A673 (cell line): Measurements from ENCODE around the gene ZYG11A. TPM values are rescaled to one million over a fixed set of nuclear protein-coding genes. Genes with fewer than 3 reads are reported as not detected.
A peak's percentile ranks its signal among the peaks of the same experiment; 100 is the strongest.
"Not testable (repeated sequence)": the region's sequence is repeated elsewhere in the genome, so short reads cannot be mapped to it uniquely, and the experiment has no call there.

Experiments used
- Bru-seq: library from RNA; stranded (reverse); fragments of 400-500 nt; gene quantifications from one replicate; lab custom pipeline; 2021; lab: Mats Ljungman, UMichigan
- BruChase-seq, 2 experiments: library from RNA; stranded (reverse); fragments of 400-500 nt; gene quantifications; one replicate each; lab custom pipeline; 2021; lab: Mats Ljungman, UMichigan
- BruUV-seq: library from RNA; stranded (reverse); fragments of 400-500 nt; replicated peaks from 2 replicates; lab custom pipeline; 2021; lab: Mats Ljungman, UMichigan
- CTCF ChIA-PET: fragments of 300-600 bp; sonication (Branson Sonifier 250); formaldehyde crosslinking; loops from one replicate; lab custom pipeline; 2022; ENCODE audit warnings: antibody characterized with exemption; lab: Charles Lee
- POLR2A ChIA-PET: fragments of 300-600 bp; sonication (Branson Sonifier 250); formaldehyde crosslinking; loops from one replicate; lab custom pipeline; 2022; ENCODE audit warnings: antibody characterized with exemption; ENCODE audit not compliant: low non-redundant PET; lab: Charles Lee
- DNase-seq: peaks from one replicate; pipeline ENCODE4 v3.0.0-alpha.2; 2015; ENCODE audit warnings: low spot score
- H3K27ac ChIP-seq: fragments of 200-600 bp; sonication (generic); 2 replicates; pipeline ENCODE4 v1.5.1; 2016; ENCODE audit warnings: mixed run types, low read depth, mild to moderate bottlenecking, mixed read lengths, antibody characterized with exemption, low read length; ENCODE audit not compliant: poor library complexity, severe bottlenecking
- H3K27me3 ChIP-seq: fragments of 200-600 bp; sonication (generic); replicated peaks from 2 replicates; pipeline ENCODE4 v1.6.1; 2017; ENCODE audit warnings: mixed run types, low read depth, mild to moderate bottlenecking, mixed read lengths, antibody characterized with exemption, low read length; ENCODE audit not compliant: insufficient read depth, poor library complexity
- H3K36me3 ChIP-seq: fragments of 200-600 bp; sonication (generic); 2 replicates; pipeline ENCODE4 v1.6.1; 2016; ENCODE audit warnings: mixed run types, mild to moderate bottlenecking, mixed read lengths, antibody characterized with exemption, low read length; ENCODE audit not compliant: insufficient read depth, poor library complexity, severe bottlenecking
- H3K4me1 ChIP-seq: fragments of 200-600 bp; sonication (generic); 2 replicates; pipeline ENCODE4 v1.6.1; 2017; ENCODE audit warnings: mixed run types, mild to moderate bottlenecking, mixed read lengths, antibody characterized with exemption, low read length; ENCODE audit not compliant: insufficient read depth, poor library complexity, severe bottlenecking
- H3K4me3 ChIP-seq: fragments of 200-600 bp; sonication (generic); 2 replicates; pipeline ENCODE4 v1.5.1; 2016; ENCODE audit warnings: low read depth, mixed run types, mild to moderate bottlenecking, mixed read lengths, low read length; ENCODE audit not compliant: poor library complexity, severe bottlenecking
- H3K9me3 ChIP-seq: fragments of 200-600 bp; sonication (generic); 2 replicates; pipeline ENCODE4 v1.6.1; 2016; ENCODE audit warnings: mixed run types, low read depth, mild to moderate bottlenecking, mixed read lengths, antibody characterized with exemption, low read length; ENCODE audit not compliant: poor library complexity, severe bottlenecking
- CTCF ChIP-seq: fragments of 300-800, 200-600 bp; sonication (generic); conservative IDR thresholded peaks from 2 replicates; pipeline ENCODE4 v1.5.1; 2017; ENCODE audit warnings: low read depth, mild to moderate bottlenecking, antibody characterized with exemption, low read length, moderate library complexity, mixed read lengths
- EZH2 ChIP-seq: fragments of 200-600 bp; sonication (generic); IDR thresholded peaks from 2 replicates; pipeline ENCODE4 v1.6.1; 2017; ENCODE audit warnings: borderline replicate concordance, low read depth, mild to moderate bottlenecking, mixed read lengths, antibody characterized with exemption, low read length; ENCODE audit not compliant: poor library complexity, severe bottlenecking
- intact Hi-C: fragments of 100-400 bp; cut with micrococcal nuclease; formaldehyde crosslinking; loops from one replicate; pipeline ENCODE4 v1.10.0; 2022; ENCODE audit not compliant: unreplicated experiment
- long read RNA-seq: library from polyadenylated mRNA; stranded (forward); transcript quantifications from one replicate; pipeline ENCODE4 v2.0.0, GENCODE V29; 2022
- total RNA-seq: library from RNA; stranded (reverse); gene quantifications from 2 replicates; pipeline ENCODE4 v1.2.3, GENCODE V29; 2021

Gene ZYG11A
- total RNA-seq (0.17 and 0.31 TPM in 2 replicates), Bru-seq, nascent RNA (percentile 25 among the genes with signal in this experiment), BruChase-seq, experiment 1, labeled RNA remaining after a 2-hour chase (percentile 27 among the genes with signal in this experiment), BruChase-seq, experiment 2, labeled RNA remaining after a 6-hour chase (percentile 26 among the genes with signal in this experiment)
- long read RNA-seq = 0 reads

GRCh38 chr1:52842643-52843310 is at the start of gene ZYG11A:
Gene ZYG11A (plus strand): TSS chr1:52842760. CDS start chr1:52842884, 124 bp downstream.
- H3K27ac ChIP-seq = no peak within 1 kb of the TSS
- no peaks in the 10 kb centered on the region for H3K9me3 ChIP-seq
- H3K27me3 ChIP-seq = peaks cover 13% of the 10 kb centered on the region
- TF ChIP-seq EZH2 (no peak), CTCF (0 out of 2 replicates have a peak, but pooled peaks have one; percentile 19)
- CTCF ChIA-PET = no interaction called here
- peak within 1 kb of the TSS; percentile 32 for H3K4me3 ChIP-seq
- peaks cover 6% of the 10 kb centered on the region for H3K4me1 ChIP-seq
- BruUV-seq = no TSS peak
- no peaks in the 10 kb centered on the region for H3K36me3 ChIP-seq
- POLR2A ChIA-PET = no interaction called here
- peak; percentile 87 for DNase-seq
- intact Hi-C loops = loop anchor here (10.0 kb wide), 1 partner anchor 342 kb away; no protein-coding TSS in a partner anchor

- POLR2A ChIA-PET = not testable (repeated sequence)
These were observed 48.8 kb upstream of the ZYG11A start for GRCh38 chr1:52793717-52794116.

GRCh38 chr1:52795464-52795863 is 47.1 kb upstream of the ZYG11A start:
- no peaks in the 10 kb centered on the region for H3K27me3 ChIP-seq
- H3K4me1 ChIP-seq = peaks cover 12% of the 10 kb centered on the region
- intact Hi-C loops = no loop called here
- peaks cover 12% of the 10 kb centered on the region for H3K36me3 ChIP-seq
- no peak overlapping the region for H3K4me3 ChIP-seq
- TF ChIP-seq CTCF (no peak), EZH2 (no peak)
- no peaks in the 10 kb centered on the region for H3K9me3 ChIP-seq
- ChIA-PET POLR2A (no interaction called here), CTCF (no interaction called here)
- no peak for DNase-seq
- no TSS peak for BruUV-seq
- H3K27ac ChIP-seq = no peak overlapping the region

More at GRCh38 chr1:52793717-52794116, 48.8 kb upstream of the ZYG11A start:
- peaks cover 12% of the 10 kb centered on the region for H3K4me1 ChIP-seq
- H3K9me3 ChIP-seq, DNase-seq, H3K27me3 ChIP-seq, intact Hi-C loops, H3K27ac ChIP-seq, CTCF ChIA-PET, BruUV-seq, H3K4me3 ChIP-seq: not testable (repeated sequence)
- H3K36me3 ChIP-seq = peaks cover 17% of the 10 kb centered on the region
